GM11168 (cell line): ENCODE data around the gene MYEOV.

Experiments
- in situ Hi-C: fragments of 300-500 bp; cut with MboI; formaldehyde crosslinking; loops from one replicate; pipeline ENCODE4 v1.12.0; 2022; ENCODE audit warnings: low sequenced_read_pairs; ENCODE audit not compliant: unreplicated experiment

Gene MYEOV

DNA sequence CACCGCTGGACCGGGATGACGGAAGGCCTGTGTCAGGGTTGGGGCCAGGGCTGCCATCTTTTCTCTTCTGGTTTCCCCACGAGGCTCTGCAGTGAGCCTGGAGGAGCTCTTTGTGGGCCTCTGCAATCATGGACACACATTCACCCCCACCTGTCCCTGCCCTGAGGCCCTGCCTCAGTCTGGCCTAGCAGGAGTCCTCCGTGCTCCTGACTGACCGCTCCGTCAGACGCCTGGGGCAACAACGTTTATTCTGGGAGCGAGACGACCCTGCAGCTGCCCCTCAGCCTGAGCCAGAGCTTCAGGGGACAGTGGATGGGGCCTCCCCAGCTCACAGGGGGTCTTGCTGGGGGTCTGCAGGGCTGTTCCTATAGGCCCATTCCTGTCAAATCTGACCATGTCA lies 8.2 kb upstream of the MYEOV start:
- in situ Hi-C loops, result no loop called here

DNA sequence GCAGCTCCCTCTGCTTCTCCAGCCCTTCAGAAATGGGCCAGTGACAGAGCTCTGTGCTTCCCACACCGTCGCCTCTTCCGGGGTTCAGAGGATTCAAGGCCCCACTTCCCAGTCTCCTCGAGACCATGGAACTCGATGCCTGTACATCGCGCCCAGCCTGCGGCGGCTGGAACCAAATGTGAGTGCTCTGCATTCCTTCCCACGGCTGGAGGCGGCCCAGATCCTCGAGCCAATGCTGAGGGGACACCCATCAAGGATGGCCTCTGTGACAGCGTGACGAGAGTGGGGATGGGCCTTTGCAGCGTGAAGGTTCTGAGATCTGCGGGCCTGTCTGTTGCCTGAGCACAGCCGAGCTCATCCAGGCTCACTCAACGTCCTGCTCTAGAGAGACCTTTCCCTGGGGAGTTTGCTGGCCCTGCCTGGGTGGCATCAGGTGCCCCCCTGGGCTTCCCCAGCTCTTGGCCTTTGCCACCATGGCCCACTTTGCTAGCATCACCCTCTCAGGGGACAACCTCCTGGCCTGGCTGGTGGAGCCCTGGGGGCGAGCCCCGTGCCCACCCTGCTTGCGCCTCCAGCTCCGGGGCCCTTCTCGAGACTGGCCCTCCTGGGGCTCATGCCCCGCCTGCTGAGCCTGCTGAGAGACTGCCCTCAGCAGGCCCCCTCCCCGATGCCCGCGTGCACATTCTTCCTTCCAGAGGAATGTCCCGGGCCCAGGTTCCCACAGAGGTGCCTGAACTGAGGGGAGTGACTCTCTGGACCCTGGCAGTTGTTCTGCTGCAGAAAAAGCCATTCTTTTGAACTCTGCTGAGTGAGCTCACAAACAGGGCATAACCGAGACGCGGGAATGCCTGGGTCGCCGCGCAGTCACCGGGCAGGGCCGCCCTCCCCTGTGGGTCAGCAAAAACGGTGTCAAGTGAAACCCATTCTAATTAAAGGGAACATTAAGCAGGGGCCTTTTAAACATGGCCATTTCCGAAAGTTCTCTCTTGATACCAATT lies 7.3 kb upstream of the MYEOV start:
- in situ Hi-C loops, result no loop called here

DNA sequence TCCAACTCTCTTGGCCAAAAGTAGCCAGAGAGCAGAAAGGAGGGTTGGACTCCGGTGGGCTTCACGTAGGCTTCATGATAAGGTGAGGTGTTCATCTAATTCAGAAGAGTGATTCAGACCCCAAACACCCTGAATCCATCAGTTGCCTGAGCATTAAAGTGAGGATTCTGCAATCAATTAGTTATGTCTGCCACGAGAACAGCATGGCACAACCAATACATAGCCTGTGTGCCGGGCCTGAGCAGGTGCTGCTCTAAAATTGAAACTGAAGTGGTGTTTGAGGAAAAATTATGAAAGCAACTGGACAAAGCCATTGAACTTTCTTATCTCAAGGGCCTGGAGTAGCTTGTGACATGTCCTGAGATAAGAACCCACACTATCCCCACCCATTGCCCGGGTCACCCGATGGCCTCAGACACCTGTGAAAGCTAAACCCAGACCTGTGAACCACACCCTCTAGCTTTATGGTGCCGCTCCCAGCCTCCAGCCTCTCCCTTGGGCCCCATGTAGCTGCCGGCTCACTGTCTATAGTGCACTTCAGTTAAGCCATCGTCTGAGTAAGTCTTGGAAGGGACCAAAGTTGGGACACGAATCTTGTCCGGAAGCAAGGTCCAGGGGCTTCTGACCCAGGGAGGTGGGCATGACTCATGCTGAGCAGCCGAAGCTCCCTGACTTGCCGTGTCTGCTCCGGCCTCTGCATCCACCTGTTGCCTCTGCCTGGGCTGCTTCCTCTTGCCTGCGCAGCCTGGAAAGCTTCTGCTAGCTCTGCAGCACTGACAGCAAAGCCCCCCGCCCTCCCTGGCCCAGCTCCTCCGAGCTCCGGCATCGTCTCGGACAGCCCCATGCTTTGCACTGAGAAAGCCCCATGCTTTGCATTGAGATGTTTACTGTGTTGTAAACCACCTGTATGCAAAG lies 5.7 kb upstream of the MYEOV start:
- in situ Hi-C loops, result no loop called here

DNA sequence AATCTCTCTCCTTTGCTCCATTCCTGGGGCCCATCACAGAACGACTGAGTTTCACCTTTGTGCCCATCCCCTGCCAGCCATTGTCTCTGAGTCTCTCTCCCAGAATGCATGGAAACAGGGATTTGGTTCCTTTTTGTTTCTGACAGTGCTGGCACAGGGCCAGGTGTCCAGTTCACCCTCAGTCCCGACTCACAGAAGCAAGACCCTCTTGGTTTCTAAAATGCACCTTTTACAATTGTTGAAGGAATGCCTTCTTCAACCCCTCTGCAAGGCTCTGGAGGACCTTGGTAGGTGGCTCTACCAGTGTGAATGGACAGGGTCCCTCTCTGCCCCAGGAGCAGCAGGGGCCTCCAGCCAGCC lies 5.1 kb upstream of the MYEOV start:
- in situ Hi-C loops, result no loop called here

DNA sequence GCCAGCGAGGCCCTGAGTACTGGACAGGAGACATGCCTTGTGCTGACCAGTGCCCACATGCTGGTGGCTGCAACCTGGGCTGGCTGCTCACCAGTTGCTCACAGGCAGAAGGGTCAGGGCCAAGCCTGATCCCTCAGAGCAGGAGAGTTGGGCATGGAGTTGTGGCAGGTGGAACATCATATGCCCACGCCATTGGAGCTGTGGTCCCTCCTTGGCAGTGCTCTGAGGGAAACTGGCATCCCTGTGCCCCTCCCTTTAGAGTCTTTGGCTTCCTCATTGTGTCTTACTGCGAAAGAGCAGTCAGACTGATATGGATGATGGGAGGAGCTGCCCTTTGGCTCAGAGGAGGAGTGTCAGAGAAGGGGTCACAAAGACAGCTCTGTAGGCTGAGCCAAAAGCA lies 3.1 kb upstream of the MYEOV start:
- in situ Hi-C loops, result loop anchor here (10.0 kb wide), 1 partner anchor 364 kb away; no protein-coding TSS in a partner anchor

DNA sequence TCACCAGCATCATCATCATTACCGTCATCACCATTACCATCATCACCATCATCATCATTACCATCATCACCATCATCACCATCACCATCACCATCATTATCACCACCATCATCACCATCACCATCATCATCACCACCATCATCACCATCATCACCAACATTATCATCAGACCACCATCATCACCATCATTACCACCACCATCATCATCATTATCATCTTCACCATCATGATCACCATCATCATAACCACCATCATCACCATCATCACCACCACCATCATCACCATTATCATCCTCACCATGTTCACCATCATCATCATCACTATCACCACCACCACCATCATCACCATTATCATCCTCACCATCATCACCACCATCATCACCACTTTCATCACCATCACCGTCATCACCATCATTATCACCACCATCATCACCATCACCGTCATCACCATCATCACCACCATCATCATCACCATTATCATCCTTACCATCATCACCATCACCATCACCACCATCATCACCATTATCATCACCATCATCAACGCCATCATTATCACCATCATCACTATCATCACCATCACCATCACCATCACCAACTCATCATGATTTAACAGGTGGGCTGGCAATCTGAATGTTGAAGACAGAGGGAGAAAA lies 2.4 kb upstream of the MYEOV start:
- in situ Hi-C loops, result loop anchor here (10.0 kb wide), 1 partner anchor 363 kb away; no protein-coding TSS in a partner anchor

DNA sequence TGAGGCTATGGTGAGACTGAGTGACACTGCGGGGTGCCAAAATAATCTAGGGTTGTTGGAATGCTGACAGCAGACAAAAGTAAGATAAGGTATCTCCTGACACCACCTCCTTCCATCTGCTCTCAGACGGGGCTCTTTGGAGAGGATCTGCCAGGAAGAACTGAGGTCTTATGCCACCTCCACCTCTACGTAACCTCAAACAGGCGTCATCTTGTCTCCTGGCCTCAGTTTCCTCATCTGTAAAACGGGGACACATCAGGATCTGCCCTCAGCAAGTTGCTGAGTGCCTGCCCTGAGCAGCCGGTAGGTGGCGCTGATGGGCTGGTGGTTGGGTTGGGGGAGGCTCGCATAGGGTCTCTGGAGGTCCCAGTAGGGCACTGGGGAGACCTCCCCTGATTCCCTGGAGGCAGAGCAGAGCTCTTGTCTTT lies 1.7 kb upstream of the MYEOV start:
- in situ Hi-C loops, result loop anchor here (10.0 kb wide), 1 partner anchor 363 kb away; no protein-coding TSS in a partner anchor

DNA sequence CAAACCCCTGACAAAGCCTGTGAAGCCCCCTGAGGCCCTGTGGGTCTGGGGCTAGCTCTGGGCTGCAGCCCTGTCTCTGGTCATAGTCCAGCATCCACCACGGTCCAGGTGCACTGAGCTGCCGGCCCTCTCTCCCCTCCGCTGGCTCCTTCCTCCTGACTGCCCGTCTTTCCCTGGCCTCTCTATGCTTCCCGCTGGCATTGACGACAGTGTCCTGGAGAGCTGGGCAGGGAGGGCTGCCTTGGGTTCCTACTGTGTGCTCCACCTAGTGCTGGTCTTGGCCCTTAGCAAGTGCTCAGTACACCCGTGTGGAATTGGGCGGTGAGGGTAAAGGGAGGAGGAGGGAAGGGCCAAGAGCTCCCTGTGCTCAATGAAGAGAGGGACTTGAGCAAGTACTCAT lies 868 bp upstream of the MYEOV start:
- in situ Hi-C loops, result loop anchor here (10.0 kb wide), 1 partner anchor 362 kb away; no protein-coding TSS in a partner anchor

DNA sequence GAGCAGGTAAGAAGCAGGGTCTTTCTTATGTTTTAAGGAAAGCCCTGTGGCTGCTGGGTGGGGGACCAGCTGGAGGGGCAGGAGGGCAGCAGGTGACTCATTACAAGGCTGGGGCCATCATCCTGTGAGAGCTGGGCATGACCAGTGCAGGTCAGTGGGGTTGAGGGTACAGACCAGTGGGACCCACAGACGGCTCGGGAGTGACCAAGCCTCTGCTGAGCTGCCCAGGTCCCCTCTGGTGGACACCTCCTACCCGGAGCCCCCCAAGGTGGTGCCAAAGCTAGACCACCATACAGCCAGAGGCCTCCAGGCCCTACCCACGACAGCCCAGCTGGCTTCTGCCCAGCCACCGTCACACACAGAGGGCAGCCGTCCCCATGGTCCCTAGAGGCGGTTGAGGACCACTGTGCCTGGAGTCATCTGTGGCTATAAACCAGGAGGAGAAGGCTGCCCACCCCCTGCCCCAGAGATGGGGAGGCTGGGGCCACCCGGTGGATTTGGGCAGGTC lies 670 bp downstream of the MYEOV start:
- in situ Hi-C loops, result loop anchor here (10.0 kb wide), 1 partner anchor 360 kb away; no protein-coding TSS in a partner anchor

DNA sequence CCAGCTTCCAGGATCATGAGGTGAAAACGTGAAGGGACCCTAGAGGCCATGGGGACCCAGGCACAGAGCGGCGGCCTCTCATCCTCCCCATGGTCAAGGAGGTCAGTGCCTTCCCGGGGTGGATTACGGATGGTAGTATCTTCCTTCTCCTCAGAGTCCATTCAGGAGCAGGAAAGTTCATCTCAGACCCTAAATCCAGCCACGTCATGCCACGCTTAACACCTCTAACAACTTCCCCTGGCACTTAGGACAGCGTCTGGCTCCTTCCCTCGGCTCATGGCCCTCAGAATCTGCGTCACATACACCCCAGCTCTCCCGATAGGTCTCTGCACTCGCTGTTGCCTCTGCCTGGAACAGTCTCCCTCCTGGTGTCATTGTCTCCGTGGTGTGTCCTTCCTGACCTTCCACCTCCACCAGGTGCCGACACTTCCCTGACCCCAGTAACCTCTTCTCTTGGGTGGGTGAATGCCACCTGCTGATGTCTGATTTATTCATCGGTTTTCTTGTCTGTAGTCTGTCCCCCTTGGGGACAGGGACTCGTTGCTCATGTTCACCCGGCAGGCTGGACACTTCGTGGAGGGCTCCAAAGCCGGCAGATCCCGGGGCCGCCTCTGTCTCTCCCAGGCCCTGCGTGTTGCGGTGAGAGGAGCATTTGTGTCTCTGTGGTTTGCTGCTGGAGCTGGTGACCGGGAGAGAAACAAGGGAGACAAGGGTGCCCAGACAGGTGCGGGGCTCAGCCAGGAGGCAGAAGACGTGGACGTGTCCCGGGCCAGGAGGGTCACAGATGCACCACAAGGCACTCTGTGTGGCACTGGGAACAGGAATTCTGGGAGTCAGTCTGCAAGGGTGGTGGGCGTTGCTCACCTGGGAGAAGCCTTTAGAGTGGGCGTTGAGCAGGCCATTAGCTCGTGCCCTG lies 1.4 kb downstream of the MYEOV start:
- in situ Hi-C loops, result loop anchor here (10.0 kb wide), 1 partner anchor 359 kb away; no protein-coding TSS in a partner anchor

DNA sequence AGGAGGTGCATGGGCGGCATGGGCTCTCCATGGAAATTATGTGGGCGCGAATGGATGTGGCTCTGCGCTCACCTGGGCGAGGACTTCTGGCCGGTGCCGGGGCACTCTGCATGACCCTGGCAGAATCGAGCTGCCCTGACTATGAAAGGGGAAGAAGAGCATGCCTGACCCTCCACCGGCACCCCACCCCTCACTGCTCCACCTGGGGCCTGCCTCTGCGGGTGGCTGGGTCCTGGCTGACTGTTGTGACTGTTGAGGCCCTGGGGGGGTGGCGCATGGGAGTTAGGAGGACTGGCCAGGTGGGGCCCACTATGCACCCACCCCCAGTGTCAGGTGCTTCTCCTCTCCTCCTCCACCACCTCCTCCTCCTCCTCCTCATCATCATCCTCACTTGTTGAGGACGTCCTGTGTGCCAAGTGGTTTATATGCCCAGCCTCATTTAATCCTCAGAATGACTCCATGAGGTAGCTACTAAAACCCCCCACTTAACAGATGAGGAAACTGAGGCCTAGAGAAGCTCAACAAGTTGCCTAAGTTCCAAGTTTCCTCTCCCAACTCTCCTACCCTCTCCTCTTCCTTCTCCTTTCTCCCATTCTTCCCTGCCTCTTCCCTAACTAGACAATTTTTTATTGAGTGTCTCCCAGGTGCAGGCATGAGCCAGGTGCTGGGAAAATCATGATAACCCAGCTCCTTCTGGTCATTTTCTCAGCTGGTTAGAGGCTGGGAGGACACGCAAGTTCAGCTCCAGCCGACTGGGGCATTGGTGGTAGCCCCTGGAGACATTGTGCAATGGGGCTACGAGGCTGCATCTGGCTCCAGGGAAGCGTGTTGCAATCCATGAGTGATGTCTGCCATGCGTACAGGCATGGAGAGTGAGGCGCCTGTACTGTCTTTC lies 2.3 kb downstream of the MYEOV start:
- in situ Hi-C loops, result loop anchor here (10.0 kb wide), 1 partner anchor 359 kb away; no protein-coding TSS in a partner anchor

DNA sequence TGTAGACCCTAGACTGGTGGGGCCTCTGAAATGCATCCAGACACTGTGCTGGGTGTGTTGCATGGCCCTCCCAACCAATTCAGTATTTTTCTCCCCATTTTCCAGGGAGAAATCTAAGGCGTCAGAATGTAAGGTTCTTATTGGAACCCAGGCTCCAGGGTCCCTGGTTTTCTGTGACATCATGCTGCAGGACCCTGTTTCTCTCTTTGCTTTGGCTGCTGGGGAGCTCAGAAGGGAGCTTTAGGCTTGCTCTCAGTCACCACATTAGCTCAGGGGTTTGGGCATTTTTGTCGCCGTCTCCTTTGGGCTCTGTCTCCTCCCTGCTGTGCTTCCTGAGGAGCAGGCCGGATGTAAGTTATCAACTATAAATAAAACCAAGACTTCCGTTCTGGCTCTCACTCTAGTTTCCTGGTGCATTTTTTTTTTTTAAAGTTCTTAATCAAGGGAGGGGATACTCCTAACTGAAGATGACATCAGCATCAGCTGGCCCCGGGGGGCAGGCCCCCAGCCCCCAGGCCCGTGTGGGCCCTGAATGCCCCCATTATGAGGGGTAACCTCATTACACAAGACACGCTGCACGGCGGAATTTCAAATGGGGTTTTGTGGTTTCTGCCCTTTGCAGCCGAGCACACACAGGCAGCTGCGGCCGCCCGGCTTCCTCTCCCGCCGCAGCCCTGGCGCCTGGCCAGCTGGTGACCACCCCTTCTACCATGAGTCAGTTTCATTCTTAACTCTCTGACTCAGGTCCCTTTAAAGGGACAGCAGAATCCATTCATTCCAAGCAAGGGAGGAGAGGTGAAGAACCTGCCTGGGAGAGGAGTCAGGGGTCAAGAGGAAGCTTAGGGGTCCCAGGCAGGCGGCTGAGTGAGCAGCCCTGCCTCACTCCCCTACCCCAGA lies 3.2 kb downstream of the MYEOV start:
- in situ Hi-C loops, result loop anchor here (10.0 kb wide), 1 partner anchor 358 kb away; no protein-coding TSS in a partner anchor

DNA sequence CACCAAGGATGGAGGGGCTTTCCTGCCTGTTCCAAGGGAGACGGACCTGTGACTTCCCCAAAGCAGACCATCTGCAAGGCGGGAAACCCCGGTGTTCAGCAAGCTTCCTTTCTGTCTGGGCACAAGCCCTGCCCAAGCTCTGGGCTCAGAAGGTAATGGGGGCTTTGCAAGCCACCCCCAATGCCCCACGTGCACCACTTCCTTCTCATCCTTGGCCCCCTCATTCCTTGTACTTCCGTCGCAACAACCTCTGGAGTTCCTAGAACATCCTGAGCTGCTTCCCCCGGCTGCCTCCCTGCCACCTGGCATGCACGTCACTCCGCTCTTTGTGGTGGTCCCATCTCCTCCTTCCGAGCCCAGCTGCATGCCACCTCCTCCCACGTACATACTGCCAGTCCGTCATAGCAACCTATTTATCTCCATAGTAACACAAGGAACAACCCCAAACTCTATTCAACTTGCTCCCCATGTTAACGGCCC lies 3.9 kb downstream of the MYEOV start:
- in situ Hi-C loops, result loop anchor here (10.0 kb wide), 1 partner anchor 357 kb away; no protein-coding TSS in a partner anchor

DNA sequence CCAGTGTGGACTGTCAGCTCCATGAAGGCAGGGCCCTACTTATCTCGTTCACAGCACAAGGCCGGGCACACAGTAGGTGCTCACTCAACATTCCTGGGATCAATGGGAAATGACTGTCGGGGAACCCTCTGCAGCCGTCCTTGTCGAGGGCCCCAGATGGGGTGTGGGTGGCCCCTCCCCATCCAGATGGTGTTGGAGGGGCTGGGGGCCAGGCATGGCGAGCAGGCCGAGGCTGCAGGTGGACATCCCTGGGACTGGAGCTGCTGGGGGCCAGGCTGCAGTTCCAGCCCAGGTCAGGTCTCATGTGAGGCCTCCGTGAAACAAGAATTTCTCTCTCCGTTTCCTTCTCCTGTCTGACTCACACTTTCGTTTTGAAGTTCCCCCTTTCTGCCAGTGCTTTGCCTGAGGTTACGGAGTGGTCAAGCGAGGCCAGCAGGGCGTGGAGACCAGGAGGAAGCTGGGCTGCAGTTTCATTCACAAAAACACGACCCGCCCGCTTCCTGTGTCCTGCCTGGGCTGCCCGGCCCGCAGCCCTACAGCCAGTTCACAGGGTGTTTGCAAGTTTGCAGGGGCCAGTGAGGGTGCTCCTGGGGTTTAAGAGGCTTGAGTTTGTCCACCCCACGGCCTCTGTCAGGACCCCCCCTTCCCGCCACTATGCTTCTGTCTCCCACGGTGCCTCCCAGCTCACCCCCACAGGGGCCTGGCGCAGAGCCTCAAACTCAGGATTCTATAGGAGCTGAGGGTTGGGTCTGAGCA lies 4.5 kb downstream of the MYEOV start:
- in situ Hi-C loops, result loop anchor here (10.0 kb wide), 1 partner anchor 356 kb away; no protein-coding TSS in a partner anchor

DNA sequence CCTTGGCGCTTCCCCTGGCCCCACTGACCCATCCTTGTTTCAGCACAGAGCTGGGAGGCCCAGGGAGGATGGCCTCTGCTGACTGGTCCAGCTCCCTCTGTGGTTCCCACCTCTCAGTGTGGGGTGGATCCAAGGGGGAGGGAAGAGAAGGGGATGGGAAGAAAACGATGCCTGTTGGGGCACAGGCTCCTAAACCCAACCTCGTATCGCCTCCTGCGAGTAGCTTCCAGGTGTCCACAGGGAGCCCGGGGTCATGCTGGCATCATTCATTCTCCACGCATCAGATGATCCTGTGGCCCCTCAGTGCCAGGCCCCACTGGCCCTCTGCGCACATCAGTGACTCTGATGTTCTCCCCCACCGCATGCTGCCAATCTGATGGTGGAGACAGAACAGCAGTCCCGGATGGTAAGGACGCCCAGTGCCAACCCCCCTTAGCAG lies 5.1 kb downstream of the MYEOV start:
- in situ Hi-C loops, result loop anchor here (10.0 kb wide), 1 partner anchor 356 kb away; no protein-coding TSS in a partner anchor
